AML-193 (cell line): ENCODE results near the gene THAP2.

Experiments used
- DNase-seq, 2 experiments: peaks; one replicate each; lab custom pipeline; 2025; lab: John Stamatoyannopoulos, UW

Gene THAP2

DNA sequence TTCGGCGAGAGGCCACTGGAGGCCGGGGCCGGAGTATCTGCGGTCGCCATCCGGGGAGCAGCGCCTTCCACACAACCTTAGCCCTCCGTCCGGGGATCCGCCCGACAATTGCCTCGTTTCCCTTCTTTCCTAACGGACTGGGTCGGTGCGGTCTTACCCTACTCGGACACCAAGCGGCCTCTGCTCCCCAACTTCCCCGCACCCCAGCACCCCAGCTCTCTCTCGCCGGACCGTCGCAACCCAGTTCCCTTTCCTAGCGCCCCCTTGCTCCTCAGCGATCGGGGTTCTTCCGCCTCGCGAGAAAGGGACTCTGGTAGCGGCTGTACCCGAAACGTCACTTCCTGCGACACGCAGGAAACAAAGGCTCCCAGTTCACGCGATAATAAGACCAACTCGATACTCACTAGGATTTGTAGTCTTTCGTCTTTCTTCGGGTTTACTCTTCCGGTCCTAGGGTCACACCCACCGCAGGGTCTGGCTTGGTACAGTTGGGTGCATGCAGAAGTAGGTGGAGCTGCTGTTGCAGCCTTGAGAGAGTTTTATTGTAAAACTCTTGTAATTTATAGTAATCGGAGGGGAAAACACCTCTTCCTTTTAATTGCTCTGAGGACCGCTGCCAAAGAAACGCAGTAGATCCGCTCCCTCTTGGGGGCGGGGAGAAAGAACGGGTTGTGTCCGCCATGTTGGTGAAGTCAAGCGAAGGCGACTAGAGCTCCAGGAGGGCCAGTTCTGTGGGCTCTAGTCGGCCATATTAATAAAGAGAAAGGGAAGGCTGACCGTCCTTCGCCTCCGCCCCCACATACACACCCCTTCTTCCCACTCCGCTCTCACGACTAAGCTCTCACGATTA, at the start of gene THAP2, which contains the start of gene ZFC3H1:
TSS of gene THAP2 (plus strand) at position 741 of the 850 bp plus-strand sequence. CDS start 209 bp downstream, outside the sequence.
TSS of gene ZFC3H1 (minus strand) at position 288 of the 850 bp plus-strand sequence. CDS start at position 50, 238 bp downstream.
- peak; percentile 99 to 100 for DNase-seq

DNA sequence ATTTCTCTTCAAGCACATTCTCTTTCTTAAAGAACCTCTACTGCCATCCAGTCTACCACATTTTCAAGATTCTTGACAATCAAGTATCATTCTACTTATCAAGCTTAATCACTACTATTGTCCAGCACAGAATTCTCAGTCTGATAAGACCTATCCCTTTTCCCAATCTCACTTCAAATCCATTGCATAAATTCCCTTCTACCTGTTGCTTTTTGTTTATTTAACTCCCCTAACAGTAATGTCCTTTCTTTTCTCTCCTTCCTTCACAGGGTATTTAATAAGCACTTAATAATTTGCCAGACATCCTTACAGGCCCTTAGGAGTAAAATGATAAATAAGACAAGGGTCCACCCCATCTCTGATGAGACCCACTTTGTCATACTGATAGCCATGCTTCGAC, 42.2 kb upstream of the THAP2 start:
- DNase-seq, result no peak

DNA sequence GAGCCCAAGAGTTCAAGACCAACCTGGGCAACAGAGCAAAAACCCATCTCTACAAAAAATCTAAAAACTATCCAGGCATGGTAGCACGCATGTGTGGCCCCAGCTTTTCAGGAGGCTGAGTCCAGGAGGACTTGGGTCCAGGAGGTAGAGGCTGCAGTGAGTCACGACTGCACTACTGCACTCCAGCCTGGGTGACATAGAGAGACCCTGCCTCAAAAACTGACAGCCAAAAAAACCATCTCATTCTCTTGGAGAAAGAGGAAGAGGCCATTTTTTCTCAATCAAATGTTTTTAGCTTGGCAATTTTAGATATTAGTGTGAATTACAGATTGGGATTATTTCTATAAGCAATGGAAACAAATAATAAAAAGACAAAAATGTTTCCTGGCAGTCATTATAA, 38.6 kb upstream of the THAP2 start:
- DNase-seq, result no peak

DNA sequence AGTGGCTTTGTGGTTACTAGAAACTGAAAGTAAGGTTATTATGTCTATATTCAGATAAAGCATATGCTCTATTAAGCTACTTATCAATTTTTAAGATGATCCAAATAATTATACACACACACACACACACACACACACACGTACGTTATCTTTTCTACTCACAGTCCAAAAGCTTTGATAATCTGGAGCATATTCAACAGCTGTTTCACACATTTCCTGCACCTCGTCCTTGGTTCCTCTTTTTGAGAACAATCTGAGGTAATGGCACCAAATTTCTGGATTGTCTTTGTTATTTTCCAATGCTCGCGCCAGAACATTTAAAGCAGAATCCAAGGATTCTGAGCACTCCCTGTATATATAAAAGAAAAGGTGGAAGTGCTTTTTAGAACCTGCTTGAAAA, 38.0 kb upstream of the THAP2 start:
- DNase-seq, result peak; percentile 54 to 57

DNA sequence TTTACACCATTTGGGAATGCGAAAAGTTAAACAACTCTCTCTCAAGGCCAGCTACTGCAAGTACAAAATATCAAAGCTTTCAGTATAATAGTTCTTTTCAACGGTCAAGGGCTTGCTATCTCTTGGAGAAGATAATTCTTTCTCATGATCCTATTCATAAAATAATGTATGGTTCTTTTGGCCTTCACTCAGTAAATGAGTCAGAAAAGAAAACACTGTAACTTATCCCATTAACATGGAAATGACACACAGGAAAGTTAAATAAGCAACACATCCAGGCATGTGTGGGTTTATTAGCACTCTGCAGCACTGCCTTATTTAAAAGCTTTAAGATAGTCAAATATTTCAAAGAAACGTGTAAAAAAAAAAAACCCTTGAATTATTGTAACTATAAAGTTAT, 37.3 kb upstream of the THAP2 start:
- no peak for DNase-seq

DNA sequence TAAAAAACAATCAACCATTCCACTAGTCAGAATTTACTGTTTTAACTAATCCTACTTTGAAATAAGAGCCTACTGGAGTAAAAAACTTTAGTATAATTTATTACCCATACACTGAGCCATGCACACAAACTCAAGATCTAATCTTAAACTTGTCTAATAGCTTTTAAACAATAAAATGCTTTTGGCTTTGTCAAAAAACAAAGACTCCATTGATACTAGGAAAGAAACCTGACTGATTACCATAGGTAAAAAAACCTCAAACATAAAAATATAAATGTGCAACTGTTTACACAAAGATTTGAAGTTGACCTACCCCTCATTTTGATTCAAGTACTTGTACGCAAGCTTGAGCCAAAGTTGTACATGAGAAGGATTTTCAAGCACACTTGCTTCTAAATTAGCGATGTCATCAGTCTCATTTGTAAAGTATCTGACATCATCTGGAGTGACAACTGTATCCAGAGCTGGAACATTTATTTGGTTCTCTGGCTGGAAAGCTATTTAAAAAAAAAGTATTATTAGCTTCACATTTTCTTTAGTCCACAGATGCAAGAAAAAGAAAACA, 36.6 kb upstream of the THAP2 start:
- DNase-seq, result no peak

DNA sequence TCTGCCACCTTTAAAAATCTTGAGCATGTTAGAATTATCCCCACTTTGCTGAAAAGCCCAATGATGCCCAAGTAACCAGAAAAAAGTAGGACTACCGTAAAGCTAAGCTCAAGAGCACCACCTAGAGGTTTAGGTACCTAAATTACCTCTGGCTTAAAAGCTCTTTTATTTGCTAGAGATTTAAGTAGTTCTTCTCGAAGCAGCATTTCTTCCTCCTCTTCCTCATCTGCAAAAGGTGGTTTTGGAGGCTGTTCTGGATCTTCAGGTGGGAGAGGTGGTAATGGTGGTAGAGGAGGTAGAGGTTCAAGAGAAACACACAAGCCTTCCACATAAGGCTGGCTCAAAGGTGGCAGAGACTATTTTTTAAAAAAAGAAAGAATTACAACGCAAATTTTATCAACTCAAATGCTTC, 27.4 kb upstream of the THAP2 start:
- DNase-seq, result peak; percentile 45 to 74

DNA sequence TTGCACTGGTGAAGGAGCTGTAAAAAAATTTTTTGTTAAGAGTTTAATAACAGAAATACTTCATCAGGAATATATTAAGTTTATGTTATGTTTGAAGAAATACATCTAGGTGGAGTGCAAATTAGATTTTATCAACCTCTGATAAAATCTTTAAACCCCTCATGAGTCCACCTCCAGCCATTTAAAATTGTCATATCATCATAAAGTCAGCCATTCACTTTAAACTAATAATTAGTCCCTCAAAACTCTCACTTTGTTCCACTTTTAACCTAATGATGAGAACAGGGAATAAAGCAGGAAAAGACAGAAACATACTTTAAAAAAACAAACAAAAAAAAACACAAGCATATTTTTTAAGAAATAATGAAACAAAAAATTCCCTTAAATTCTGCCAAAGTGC, 25.6 kb upstream of the THAP2 start:
- DNase-seq, result no peak

DNA sequence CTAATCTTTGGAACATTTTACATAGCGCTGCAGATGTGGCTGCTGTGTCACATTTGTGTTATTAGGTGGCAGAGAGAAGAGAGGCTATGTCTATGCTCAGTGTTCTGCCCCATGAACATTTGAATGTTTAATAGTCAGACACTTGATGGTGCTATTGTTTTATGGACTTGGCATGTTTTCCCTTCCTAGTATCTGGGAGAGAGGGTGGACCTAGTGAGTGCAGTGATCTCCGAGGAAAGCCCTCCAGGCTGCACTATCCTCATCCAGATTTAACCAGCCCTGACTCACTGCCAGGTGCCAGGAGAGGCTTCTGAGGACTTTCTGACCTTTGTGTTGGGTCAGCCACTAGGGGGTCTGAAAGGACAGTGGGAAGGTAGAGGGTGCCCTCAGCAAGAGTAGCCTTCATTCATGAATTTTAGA, 24.8 kb upstream of the THAP2 start:
- no peak for DNase-seq

DNA sequence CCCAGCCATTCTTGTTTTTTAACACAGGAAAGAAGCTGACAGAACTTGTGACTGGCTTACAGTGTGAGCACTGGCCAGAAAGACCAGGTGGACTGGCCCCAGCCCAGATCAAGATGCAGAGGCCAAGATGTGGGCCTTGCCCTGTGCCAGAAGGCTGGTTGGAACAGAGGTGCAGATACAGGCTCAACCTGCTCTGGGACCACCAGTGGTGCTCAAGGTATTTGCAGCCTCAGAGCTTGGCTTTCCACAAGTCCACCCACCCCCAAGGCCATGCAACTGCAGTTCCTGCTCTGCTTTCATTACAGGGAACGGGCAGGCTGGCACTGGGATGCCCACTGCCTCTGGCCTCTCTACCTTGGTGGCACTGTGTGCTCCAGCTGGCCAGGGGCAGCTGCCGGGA, 23.8 kb upstream of the THAP2 start:
- no peak for DNase-seq

DNA sequence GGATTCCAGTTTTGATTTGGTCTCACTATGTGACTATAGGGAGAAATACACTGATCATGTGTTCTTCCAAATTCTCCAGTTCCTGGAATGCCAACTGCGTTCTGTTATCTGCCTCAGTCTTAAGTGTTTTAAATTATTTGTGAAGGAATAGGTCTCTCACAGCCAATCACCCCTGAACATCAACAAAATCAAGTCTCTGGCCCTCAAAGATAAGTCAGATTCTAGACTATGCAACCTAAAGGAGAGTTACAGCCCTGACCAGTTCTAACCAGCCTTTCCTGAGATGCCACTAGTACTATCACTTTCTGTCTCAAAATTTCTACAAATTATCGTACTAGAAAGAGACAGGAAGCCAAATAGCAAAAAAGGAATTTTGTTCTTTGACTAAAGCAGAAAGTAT, 22.7 kb upstream of the THAP2 start:
- DNase-seq, result no peak

DNA sequence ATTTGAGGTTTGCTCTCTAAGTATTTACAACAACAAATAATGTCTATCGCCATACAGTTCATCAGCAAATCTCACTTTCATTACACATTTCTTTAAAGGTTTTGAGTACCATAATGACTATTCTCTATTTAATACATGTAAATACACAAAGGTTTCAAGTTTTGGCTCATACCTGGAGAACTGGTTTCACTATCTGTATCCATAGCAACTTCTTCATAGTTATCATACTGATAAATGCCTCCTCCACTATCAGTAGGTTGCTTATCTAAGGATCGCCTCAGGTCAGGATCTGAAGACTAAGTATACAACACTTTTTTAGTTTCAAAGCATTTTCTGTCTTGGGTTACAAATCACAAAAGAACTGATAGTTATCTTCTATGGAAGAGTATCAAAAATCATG, 21.8 kb upstream of the THAP2 start:
- no peak for DNase-seq

DNA sequence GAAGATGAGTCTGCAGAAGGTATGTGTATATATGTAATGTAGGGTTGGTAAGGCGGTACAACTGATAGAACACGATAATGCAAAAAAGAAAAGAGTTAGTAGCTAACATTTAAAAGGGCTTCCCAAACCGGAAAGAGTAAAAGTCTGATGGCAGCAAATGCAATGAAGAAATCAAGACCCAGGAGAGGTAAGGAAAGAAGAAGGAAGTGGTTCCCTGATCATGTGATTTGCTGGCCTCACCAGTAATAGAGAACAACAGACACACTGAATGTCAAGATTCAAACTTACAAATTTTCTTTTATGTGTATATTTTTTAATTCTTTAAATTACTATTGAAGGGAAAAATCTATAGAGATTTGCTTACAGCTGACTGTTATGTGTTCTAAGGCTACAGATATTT, 18.8 kb upstream of the THAP2 start:
- peak; percentile 65 to 69 for DNase-seq

DNA sequence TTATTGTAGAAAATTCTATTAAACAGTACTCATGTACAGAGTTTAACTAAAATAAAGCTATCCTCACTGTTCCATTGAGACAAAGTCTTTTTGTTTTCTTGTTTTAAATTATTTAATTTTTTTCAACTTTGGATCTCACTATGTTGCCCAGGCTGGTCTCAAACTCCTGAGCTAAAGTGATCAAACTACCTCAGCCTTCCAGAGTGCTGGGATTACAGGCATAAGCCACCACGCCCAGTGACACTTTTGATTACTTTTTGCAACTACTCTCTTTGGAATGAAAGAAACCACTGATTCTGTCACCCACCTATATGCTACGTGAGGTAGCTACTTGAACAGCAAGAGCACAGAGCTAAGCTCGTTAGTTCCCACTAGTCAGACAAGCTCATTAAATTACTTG, 17.6 kb upstream of the THAP2 start:
- DNase-seq, result no peak

DNA sequence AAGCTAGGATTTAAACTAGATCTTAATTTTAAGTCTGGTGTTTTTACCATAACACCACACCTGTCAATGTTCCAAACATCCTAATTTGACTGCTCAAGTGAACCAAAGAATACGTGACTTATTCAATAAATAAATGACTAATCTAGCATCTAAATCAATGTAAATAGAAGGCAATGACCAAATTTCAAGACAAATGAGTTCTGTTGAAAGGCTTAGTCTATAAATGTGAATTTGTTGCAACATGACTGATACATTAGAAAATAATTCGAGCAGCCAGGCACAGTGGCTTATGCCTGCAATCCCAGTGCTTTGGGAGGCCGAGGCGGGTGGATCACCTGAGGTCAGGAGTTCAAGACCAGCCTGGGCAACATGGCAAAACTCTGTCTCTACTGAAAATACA, 15.6 kb upstream of the THAP2 start:
- no peak for DNase-seq

DNA sequence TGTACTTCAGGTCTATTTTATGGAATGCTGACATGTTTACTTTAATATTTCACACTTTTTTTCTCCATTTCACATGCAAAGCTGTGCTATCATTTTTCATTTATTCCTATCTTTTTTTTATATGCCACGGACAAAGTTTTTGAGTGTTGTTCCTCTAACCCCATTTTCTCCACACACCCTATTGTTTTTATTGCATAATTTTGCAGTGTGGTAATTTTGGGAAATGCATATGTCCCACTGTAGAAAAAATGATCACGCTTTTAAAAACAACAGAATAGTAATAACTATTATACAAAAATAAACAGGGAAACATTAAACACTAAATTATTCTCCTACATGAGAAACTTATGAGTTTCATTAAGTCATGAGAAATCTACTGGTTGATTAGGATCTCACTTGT, 14.7 kb upstream of the THAP2 start:
- DNase-seq, result no peak

DNA sequence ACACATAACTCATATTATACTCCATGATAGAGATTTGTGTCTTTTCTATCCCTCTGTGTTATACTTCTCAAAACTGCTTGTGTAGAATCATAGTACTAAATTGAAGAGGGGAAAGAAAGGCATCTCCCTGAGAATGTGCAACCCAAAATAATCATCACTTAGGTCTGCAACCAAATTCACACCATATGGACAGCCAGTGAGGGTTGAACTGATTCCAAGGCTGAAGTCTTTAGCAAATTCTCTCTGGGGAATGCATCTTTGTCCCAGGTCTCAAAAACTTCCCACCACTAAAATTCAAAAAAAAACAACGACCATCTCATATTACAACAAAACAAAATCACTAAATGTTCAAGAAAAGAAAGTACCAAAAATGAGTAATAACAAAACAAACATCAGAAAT, 11.4 kb upstream of the THAP2 start:
- no peak for DNase-seq

DNA sequence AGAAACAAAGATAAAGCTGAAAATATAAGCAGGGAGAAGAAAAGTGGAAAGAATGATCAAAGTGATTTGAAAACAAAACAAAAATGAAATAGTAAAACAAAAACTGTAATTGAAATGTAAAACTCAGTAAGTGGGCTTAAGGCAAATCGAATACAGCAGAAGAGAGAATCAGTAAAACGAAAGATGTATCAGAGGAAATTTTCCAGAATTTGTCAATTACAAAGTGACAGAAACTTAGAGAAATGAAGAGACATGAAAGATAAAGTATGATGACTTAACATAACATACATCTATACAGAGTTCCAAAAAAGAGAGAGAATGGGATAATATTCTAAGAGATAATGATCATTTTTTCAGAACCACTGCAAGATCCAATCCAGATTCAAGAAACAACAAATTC, 11.0 kb upstream of the THAP2 start:
- DNase-seq, result no peak

DNA sequence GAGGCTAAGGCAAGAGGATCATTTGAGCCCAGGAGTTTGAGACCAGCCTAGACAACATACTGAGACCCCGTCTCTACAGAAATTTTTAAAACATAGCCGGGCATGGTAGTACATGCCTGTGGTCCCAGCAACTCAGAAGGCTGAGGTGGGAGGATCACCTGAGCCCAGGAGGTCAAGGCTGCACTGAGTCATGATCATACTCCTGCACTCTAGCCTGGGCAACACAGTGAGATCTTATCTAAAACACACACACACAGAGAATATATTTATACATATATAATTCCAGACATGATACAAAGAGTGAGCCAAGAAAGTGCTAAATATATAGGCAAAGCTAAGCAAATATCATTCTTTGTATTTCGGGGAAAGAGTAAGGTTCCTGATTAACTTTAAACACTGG, 9.9 kb upstream of the THAP2 start:
- no peak for DNase-seq

DNA sequence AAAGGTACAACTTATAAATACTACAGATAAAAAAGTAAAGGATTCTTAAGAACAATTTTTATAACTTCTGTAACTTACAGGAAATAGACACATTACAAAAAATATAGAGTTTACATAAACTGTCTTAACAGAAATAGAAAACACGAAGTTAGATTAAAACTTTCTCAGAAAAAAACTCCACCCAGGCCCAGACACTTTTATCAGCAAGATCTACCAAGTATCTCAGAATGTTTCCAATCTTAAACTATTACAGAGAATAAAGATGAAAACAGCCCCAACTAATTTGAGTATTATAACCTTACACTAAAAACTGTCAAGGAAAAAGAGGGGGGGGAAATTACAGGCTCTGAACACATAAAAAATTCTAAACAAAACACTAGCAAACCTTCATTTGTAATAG, 8.6 kb upstream of the THAP2 start:
- DNase-seq, result no peak

DNA sequence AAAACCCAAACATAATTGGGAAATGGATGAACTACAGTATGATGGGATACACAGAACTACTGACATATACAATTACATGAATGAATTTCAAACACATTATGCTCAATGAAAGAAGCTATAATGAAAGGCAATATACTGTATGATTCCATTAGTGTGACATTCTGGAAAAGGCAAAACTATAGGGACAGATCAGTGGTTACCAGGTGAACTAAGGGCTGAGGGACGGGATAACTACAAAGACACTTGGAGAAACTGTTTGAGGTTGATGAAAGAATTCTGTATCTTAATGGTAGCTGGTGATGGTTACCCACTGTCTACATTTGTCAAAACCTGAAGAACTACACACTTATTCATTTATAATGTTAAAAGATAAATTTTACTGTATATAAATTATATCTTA, 8.2 kb upstream of the THAP2 start:
- no peak for DNase-seq

DNA sequence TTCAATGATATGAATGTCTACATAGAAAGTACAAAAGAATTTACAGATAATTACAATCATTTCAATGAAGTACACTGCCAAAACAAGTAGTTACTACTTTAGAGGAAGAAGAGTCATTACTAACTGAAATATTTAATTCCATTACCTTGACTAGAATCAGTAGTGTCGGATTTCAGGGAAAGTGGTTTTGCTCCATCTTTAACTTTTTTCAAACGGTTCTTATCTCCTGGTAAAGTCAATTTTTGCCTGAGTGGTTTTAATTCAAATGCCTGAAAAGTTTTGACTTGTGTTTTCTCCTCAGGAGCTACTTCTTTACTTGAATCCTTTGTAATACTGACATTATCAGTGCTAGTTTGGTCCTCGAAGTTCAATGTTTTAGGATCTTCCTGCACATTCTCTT, 7.4 kb upstream of the THAP2 start:
- DNase-seq, result no peak

DNA sequence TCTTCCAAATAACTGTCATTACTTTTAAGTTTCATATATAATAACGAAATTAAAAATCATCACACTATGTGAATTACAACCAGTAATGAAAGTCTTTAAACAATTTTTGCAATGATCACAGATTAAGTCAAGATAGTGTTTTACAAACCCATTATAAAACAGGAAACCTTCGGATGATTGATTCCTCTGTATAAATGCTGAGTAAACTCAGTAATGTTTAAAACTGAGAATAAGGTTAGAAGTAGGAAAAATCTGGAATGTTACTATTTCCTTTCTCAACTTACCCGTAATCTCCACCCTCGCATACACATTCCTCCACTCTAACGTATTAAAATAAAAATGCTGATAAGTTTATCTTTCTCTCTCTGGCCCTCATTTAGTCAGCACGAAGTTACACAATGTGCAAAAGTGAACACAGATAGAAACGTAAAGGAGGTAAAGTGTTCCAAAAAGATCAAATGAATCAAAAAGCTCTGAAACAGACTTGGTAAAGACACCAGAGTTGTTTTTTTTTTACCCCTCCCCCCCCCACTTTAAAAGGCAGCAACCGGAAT, 2.0 kb upstream of the THAP2 start:
- DNase-seq, result no peak
